ENCODE results near the gene TSPAN4. TPM values are rescaled to one million over a fixed set of nuclear protein-coding genes. Genes with fewer than 3 reads are reported as not detected.
A peak's percentile ranks its signal among the peaks of the same experiment; 100 is the strongest.

The TSPAN4 gene
- total and polyA plus RNA-seq, 8 donors = 46.9 to 132 (median 73.8) TPM

- Histone ChIP-seq H3K4me3 (peak overlapping the region; percentile 80 to 86), H3K27me3 (no peaks in the 10 kb centered on the region), H3K9me3 (no peaks in the 10 kb centered on the region), H3K27ac (peak overlapping the region in 1 of 2 donors; percentile 91), H3K4me1 (peaks cover 5 to 22% of the 10 kb centered on the region in 2 donors), H3K36me3 (peaks cover 0 to 3% of the 10 kb centered on the region in 2 donors)
- DNase-seq (peak in 1 of 4 donors; percentile 40), ATAC-seq (peak; percentile 7)
- TF ChIP-seq CTCF (IDR thresholded peaks at IDR 0.05) = no peak
- intact Hi-C loops (cut with DNase I) = no loop called here
These were observed 67.5 kb downstream of the TSPAN4 start for GRCh38 chr11:910044-910588.

- peak within 1 kb of the TSS; percentile 80 to 86 for H3K4me3 ChIP-seq
- H3K9me3 ChIP-seq = no peaks in the 10 kb centered on the region
- intact Hi-C loops (cut with DNase I) = no loop called here
- H3K27me3 ChIP-seq = no peaks in the 10 kb centered on the region
- H3K36me3 ChIP-seq = peaks cover 0 to 3% of the 10 kb centered on the region in 2 donors
- DNase-seq (peak; percentile 83 to 98 (median 90)), ATAC-seq (peak; percentile 95)
- peak within 1 kb of the TSS; percentile 84 to 91 for H3K27ac ChIP-seq
- H3K4me1 ChIP-seq = peaks cover 5 to 22% of the 10 kb centered on the region in 2 donors
- TF ChIP-seq CTCF (IDR thresholded peaks at IDR 0.05) = no peak
These were observed 68.0 kb downstream of the TSPAN4 start, which contains the start of gene CHID1 for GRCh38 chr11:910589-911030. Gene CHID1, minus strand, starts transcription at chr11:910810. Its CDS starts 5,994 bp downstream, at chr11:904816.

- no peaks in the 10 kb centered on the region for H3K9me3 ChIP-seq
- no peaks in the 10 kb centered on the region for H3K36me3 ChIP-seq
- ATAC-seq (peak; percentile 42), DNase-seq (peak in 2 of 4 donors; percentile 24 to 58)
- H3K27ac ChIP-seq = peak overlapping the region; percentile 84 to 91
- no peaks in the 10 kb centered on the region for H3K27me3 ChIP-seq
- no peak for TF ChIP-seq CTCF (IDR thresholded peaks at IDR 0.05)
- intact Hi-C loops (cut with DNase I) = no loop called here
- peak overlapping the region; percentile 80 to 86 for H3K4me3 ChIP-seq
- peaks cover 5 to 22% of the 10 kb centered on the region in 2 donors for H3K4me1 ChIP-seq
These were observed 68.6 kb downstream of the TSPAN4 start for GRCh38 chr11:911031-911889.

GRCh38 chr11:911890-912219 is 69.2 kb downstream of the TSPAN4 start:
- Histone ChIP-seq H3K27me3 (no peaks in the 10 kb centered on the region), H3K4me3 (peak overlapping the region; percentile 80 to 86), H3K4me1 (peaks cover 5 to 22% of the 10 kb centered on the region in 2 donors), H3K36me3 (no peaks in the 10 kb centered on the region), H3K9me3 (no peaks in the 10 kb centered on the region), H3K27ac (peak overlapping the region; percentile 84 to 91)
- TF ChIP-seq CTCF (IDR thresholded peaks at IDR 0.05) = no peak
- ATAC-seq = no peak
- intact Hi-C loops (cut with DNase I) = no loop called here
- peak in 1 of 4 donors; percentile 31 for DNase-seq

GRCh38 chr11:912266-912665 is 69.6 kb downstream of the TSPAN4 start:
- Histone ChIP-seq H3K9me3 (no peaks in the 10 kb centered on the region), H3K4me1 (peaks cover 5 to 22% of the 10 kb centered on the region in 2 donors), H3K27ac (no peak overlapping the region), H3K36me3 (no peaks in the 10 kb centered on the region), H3K27me3 (no peaks in the 10 kb centered on the region), H3K4me3 (no peak overlapping the region)
- no peak for TF ChIP-seq CTCF (IDR thresholded peaks at IDR 0.05)
- no peak for ATAC-seq
- intact Hi-C loops (cut with DNase I) = no loop called here
- peak in 1 of 4 donors; percentile 61 for DNase-seq
